ENCODE results near the gene TERT. TPM values are rescaled to one million over a fixed set of nuclear protein-coding genes. Genes with fewer than 3 reads are reported as not detected.
"Not testable (repeated sequence)": the region's sequence is repeated elsewhere in the genome, so short reads cannot be mapped to it uniquely, and the experiment has no call there.

TERT gene
- total RNA-seq, 1 donor from 2014 or later: not detected

GRCh38 chr5:1332461-1333001, 37.7 kb upstream of the TERT start:
- Histone ChIP-seq H3K27ac (no peak overlapping the region), H3K36me3 (peaks cover 65 to 80% of the 10 kb centered on the region in 2 donors), H3K27me3 (no peaks in the 10 kb centered on the region), H3K9me3 (no peaks in the 10 kb centered on the region), H3K4me3 (no peak overlapping the region), H3K4me1 (no peaks in the 10 kb centered on the region)
- TF ChIP-seq CTCF (IDR thresholded peaks at IDR 0.05): no peak
- intact Hi-C loops (cut with DNase I): no loop called here
- DNase-seq (ENCODE audit: low spot score in 2 of 2): no peak

- Histone ChIP-seq H3K4me3 (no peak overlapping the region), H3K27me3 (no peaks in the 10 kb centered on the region), H3K27ac (no peak overlapping the region), H3K9me3 (no peaks in the 10 kb centered on the region), H3K4me1 (no peaks in the 10 kb centered on the region), H3K36me3 (peaks cover 59 to 74% of the 10 kb centered on the region in 2 donors)
- no peak for TF ChIP-seq CTCF (IDR thresholded peaks at IDR 0.05)
- DNase-seq (ENCODE audit: low spot score in 2 of 2): no peak
- intact Hi-C loops (cut with DNase I): no loop called here
Observed at GRCh38 chr5:1331861-1332405, 37.1 kb upstream of the TERT start.

GRCh38 chr5:1330847-1331831, 36.3 kb upstream of the TERT start:
- H3K4me1 ChIP-seq: no peaks in the 10 kb centered on the region
- intact Hi-C loops (cut with DNase I): no loop called here
- peaks cover 51 to 66% of the 10 kb centered on the region in 2 donors for H3K36me3 ChIP-seq
- no peaks in the 10 kb centered on the region for H3K27me3 ChIP-seq
- H3K9me3 ChIP-seq: no peaks in the 10 kb centered on the region
- TF ChIP-seq CTCF (IDR thresholded peaks at IDR 0.05): no peak
- no peak overlapping the region for H3K27ac ChIP-seq
- H3K4me3 ChIP-seq: no peak overlapping the region
- no peak for DNase-seq (ENCODE audit: low spot score in 2 of 2)

- no peak for DNase-seq (ENCODE audit: low spot score in 2 of 2)
- Histone ChIP-seq H3K36me3 (peaks cover 45 to 59% of the 10 kb centered on the region in 2 donors), H3K27me3 (no peaks in the 10 kb centered on the region), H3K4me3 (no peak overlapping the region), H3K27ac (no peak overlapping the region), H3K9me3 (no peaks in the 10 kb centered on the region), H3K4me1 (no peaks in the 10 kb centered on the region)
- intact Hi-C loops (cut with DNase I): no loop called here
- TF ChIP-seq CTCF (IDR thresholded peaks at IDR 0.05): no peak
Observed at GRCh38 chr5:1330146-1330846, 35.4 kb upstream of the TERT start.

- no peak for DNase-seq (ENCODE audit: low spot score in 2 of 2)
- Histone ChIP-seq H3K9me3 (no peaks in the 10 kb centered on the region), H3K27me3 (no peaks in the 10 kb centered on the region), H3K27ac (peak overlapping the region in 1 of 2 donors; percentile 53), H3K36me3 (peaks cover 45 to 59% of the 10 kb centered on the region in 2 donors), H3K4me3 (no peak overlapping the region), H3K4me1 (no peaks in the 10 kb centered on the region)
- TF ChIP-seq CTCF (IDR thresholded peaks at IDR 0.05): no peak
- intact Hi-C loops (cut with DNase I): no loop called here
Observed at GRCh38 chr5:1329111-1329579, 34.3 kb upstream of the TERT start.

DNA sequence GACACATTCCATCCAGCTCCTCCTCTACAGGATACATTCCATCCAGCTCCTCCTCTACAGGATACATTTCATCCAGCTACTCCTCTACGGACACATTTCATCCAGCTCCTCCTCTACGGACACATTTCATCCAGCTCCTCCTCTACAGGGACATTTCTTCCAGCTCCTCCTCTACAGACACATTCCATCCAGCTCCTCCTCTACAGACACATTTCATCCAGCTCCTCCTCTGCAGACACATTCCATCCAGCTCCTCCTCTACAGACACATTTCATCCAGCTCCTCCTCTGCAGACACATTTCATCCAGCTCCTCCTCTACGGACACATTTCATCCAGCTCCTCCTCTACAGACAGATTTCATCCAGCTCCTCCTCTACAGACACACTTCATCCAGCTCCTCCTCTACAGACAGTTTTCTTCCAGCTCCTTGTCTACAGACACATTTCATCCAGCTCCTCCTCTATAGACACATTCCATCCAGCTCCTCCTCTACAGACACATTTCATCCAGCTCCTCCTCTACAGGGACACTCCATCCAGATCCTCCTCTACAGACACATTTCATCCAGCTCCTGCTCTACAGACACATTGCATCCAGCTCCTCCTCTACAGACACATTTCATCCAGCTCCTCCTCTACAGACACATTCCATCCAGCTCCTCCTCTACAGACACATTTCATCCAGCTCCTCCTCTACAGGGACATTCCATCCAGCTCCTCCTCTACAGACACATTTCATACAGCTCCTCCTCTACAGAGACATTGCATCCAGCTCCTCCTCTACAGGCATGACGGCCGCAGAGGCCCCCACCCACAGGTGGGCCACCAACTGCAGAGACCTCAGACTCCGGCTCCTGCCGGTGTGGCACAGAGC, 33.6 kb upstream of the TERT start:
- H3K4me3 ChIP-seq; H3K9me3 ChIP-seq; H3K27me3 ChIP-seq; H3K4me1 ChIP-seq; intact Hi-C loops (cut with DNase I): not testable (repeated sequence)
- peaks cover 45 to 59% of the 10 kb centered on the region in 2 donors for H3K36me3 ChIP-seq
- peak overlapping the region in 1 of 2 donors; percentile 53 for H3K27ac ChIP-seq
- DNase-seq (ENCODE audit: low spot score in 2 of 2): peak in 1 of 2 donors; percentile 44

DNA sequence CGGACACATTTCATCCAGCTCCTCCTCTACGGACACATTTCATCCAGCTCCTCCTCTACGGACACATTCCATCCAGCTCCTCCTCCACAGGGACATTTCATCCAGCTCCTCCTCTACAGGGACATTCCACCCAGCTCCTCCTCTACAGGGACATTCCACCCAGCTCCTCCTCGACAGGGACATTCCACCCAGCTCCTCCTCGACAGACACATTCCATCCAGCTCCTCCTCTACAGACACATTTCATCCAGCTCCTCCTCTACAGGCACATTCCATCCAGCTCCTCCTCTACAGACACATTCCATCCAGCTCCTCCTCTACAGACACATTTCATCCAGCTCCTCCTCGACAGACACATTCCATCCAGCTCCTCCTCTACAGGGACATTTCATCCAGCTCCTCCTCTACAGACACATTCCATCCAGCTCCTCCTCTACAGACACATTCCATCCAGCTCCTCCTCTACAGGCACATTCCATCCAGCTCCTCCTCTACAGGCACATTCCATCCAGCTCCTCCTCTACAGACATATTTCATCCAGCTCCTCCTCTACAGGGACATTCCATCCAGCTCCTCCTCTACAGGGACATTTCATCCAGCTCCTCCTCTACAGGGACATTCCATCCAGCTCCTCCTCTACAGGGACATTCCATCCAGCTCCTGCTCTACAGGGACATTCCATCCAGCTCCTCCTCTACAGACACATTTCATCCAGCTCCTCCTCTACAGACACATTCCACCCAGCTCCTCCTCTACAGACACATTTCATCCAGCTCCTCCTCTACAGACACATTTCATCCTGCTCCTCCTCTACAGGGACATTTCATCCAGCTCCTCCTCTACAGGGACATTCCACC, 32.3 kb upstream of the TERT start:
- H3K27me3 ChIP-seq; intact Hi-C loops (cut with DNase I); H3K4me1 ChIP-seq; H3K9me3 ChIP-seq; H3K4me3 ChIP-seq: not testable (repeated sequence)
- Histone ChIP-seq H3K36me3 (peaks cover 53 to 64% of the 10 kb centered on the region in 2 donors), H3K27ac (peak overlapping the region in 1 of 2 donors; percentile 56)
- peak in 1 of 2 donors; percentile 53 for DNase-seq (ENCODE audit: low spot score in 2 of 2)
